ENCODE results near the gene UBN2. TPM values are rescaled to one million over a fixed set of nuclear protein-coding genes. Genes with fewer than 3 reads are reported as not detected.
"Not testable (repeated sequence)": the region's sequence is repeated elsewhere in the genome, so short reads cannot be mapped to it uniquely, and the experiment has no call there.

Gene UBN2
- total RNA-seq, 1 donor from 2014 or later, result 21.0 TPM

DNA sequence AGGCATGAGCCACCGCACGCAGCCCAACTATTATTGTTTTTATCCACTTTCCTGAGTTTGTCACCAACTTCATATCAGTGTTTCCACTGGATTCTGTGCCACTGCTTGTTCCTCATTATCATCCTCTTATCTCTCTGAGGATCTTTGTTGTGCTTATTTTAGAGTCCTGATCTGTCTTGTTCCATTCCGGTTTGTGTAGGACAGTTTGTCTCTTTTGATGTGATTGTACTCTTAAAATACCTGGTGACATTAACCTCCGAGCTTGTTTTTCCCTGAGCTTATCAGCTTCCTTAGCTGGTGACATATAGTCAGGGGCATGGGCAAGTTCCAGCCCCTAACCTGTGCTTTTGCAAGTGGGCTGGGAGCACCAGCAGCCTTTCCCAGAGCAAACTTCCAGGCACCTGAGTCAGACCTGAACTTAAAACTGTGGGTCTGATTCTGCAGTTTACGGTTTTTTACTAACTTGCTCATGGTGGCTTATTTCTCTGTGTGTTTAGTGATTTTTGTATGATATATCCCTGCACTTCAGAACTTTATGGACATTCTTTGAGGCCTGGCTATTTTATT lies 87.0 kb downstream of the UBN2 start:
- no peaks in the 10 kb centered on the region for H3K9me3 Mint-ChIP-seq
- POLR2A ChIA-PET, result no interaction called here
- H3K4me3 Mint-ChIP-seq, result no peak overlapping the region
- intact Hi-C loops (cut with micrococcal nuclease), result no loop called here
- H3K4me1 Mint-ChIP-seq, result no peaks in the 10 kb centered on the region
- CTCF ChIA-PET, result no interaction called here
- no peak for DNase-seq
- no peak for ATAC-seq (ENCODE audit: low read depth)
- H3K36me3 Mint-ChIP-seq (ENCODE audit: low read depth), result no peaks in the 10 kb centered on the region
- no peak overlapping the region for H3K27ac Mint-ChIP-seq
- H3K27me3 Mint-ChIP-seq, result no peaks in the 10 kb centered on the region
- TF ChIP-seq, protein P1, sequence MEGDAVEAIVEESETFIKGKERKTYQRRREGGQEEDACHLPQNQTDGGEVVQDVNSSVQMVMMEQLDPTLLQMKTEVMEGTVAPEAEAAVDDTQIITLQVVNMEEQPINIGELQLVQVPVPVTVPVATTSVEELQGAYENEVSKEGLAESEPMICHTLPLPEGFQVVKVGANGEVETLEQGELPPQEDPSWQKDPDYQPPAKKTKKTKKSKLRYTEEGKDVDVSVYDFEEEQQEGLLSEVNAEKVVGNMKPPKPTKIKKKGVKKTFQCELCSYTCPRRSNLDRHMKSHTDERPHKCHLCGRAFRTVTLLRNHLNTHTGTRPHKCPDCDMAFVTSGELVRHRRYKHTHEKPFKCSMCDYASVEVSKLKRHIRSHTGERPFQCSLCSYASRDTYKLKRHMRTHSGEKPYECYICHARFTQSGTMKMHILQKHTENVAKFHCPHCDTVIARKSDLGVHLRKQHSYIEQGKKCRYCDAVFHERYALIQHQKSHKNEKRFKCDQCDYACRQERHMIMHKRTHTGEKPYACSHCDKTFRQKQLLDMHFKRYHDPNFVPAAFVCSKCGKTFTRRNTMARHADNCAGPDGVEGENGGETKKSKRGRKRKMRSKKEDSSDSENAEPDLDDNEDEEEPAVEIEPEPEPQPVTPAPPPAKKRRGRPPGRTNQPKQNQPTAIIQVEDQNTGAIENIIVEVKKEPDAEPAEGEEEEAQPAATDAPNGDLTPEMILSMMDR (IDR thresholded peaks at IDR 0.05), result no peak

DNA sequence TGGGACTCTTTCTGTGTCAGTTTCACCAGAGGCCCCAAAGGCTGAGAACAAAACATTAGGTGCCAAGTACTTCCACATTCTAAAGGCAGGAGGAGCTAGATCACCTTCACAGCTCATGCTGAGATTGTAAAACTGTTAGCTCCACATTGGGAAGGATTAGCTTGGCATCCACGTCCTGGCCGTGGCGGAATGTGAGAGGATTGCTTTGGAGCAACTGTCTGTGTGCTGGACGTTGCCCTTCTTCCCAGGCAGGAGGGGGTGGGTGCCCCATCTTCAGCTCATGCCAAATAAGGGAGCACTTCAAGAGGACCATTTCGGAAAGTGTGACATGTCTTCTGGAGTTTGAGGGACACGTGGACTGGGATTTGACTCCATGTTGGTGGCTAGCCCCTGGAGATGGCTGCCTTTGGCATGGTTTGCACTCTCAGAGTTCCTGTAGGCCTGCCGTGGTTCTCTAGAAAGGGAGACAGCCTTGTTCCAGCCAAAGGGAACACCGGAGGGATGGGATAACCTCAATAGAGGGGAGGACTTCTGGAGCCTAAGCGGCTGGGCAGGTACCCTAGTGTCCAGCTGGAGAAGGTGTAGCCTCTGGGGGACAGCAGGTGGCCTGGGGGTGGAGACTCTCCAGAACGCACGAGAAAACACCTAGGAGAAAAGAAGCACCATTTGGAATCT lies 90.2 kb downstream of the UBN2 start:
- Mint-ChIP-seq H3K36me3 (ENCODE audit: low read depth) (no peaks in the 10 kb centered on the region), H3K4me1 (no peaks in the 10 kb centered on the region), H3K9me3 (no peaks in the 10 kb centered on the region), H3K27me3 (no peaks in the 10 kb centered on the region), H3K4me3 (no peak overlapping the region), H3K27ac (no peak overlapping the region)
- POLR2A ChIA-PET, result no interaction called here
- intact Hi-C loops (cut with micrococcal nuclease), result no loop called here
- DNase-seq (no peak), ATAC-seq (ENCODE audit: low read depth) (no peak)
- TF ChIP-seq, protein P1 (IDR thresholded peaks at IDR 0.05), result no peak
- CTCF ChIA-PET, result no interaction called here

DNA sequence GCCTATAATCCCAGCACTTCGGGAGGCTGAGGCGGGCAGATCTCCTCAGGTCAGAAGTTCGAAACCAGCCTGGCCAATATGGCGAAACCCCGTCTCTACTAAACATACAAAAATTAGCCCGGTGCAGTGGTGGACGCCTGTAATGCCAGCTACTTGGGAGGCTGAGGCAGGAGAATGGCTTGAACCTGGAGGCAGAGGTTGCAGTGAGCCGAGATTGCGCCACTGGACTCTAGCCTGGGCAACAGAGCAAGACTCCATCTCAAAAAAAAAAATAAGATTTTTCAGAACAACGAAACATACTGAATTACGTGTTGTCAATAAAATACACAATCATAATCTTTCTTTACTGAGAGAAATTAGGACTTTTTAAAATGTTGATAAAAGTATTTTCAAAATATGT lies 93.7 kb downstream of the UBN2 start:
- POLR2A ChIA-PET; DNase-seq; H3K36me3 Mint-ChIP-seq (ENCODE audit: low read depth); CTCF ChIA-PET; H3K27me3 Mint-ChIP-seq; H3K9me3 Mint-ChIP-seq; H3K4me3 Mint-ChIP-seq; intact Hi-C loops (cut with micrococcal nuclease); H3K27ac Mint-ChIP-seq; H3K4me1 Mint-ChIP-seq; ATAC-seq (ENCODE audit: low read depth): not testable (repeated sequence)

DNA sequence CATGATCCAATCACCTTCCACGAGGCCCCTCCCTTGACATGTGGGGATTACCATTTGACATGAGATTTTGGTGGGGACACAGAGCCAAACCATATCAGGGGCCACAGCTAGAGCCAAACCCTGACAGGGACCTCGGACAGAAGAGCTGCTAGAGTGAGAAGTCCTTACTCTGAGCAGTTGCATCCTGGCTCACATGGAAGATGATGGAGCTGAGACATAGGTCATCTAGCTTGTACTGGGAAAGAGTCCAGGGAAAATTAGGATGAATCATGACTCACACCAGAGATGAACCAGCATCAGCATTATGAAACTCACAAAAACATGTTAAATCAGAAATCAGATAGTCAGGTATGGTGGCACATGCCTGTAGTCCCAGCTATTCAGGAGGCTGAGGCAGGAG lies 97.3 kb downstream of the UBN2 start:
- POLR2A ChIA-PET, result no interaction called here
- Mint-ChIP-seq H3K4me3 (no peak overlapping the region), H3K27me3 (no peaks in the 10 kb centered on the region), H3K4me1 (no peaks in the 10 kb centered on the region), H3K9me3 (no peaks in the 10 kb centered on the region), H3K27ac (no peak overlapping the region), H3K36me3 (ENCODE audit: low read depth) (no peaks in the 10 kb centered on the region)
- TF ChIP-seq, protein P1 (IDR thresholded peaks at IDR 0.05), result no peak
- ATAC-seq (ENCODE audit: low read depth), result no peak
- CTCF ChIA-PET, result no interaction called here
- intact Hi-C loops (cut with micrococcal nuclease), result no loop called here
- no peak for DNase-seq

DNA sequence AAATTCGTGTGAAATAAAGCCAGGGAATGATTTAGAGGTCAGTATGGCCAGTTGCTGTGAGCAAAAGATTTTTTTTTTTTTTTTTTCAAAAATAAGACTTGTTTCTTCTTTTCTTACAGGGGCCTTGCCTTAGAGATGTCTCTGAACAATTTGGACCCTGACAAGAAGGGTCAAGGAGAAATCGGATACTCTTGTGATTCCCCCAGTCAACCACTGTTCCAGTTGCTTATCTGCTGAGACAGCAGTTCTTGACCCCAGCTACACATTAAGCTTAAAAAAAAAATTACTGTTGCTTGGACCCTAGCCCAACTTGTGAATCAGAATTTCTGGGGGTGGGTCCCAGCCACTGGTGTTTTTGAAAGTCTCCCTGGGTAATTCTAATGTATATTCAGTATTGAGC lies 98.1 kb downstream of the UBN2 start:
- intact Hi-C loops (cut with micrococcal nuclease), result no loop called here
- no peak overlapping the region for H3K4me3 Mint-ChIP-seq
- ATAC-seq (ENCODE audit: low read depth) (no peak), DNase-seq (no peak)
- no peaks in the 10 kb centered on the region for H3K4me1 Mint-ChIP-seq
- ChIA-PET POLR2A (no interaction called here), CTCF (no interaction called here)
- TF ChIP-seq, protein P1 (IDR thresholded peaks at IDR 0.05), result no peak
- no peak overlapping the region for H3K27ac Mint-ChIP-seq
- H3K27me3 Mint-ChIP-seq, result no peaks in the 10 kb centered on the region
- H3K9me3 Mint-ChIP-seq, result no peaks in the 10 kb centered on the region
- H3K36me3 Mint-ChIP-seq (ENCODE audit: low read depth), result no peaks in the 10 kb centered on the region
